Activated T-cell treated with anti-CD3 and anti-CD28 coated beads, Interleukin-2, amount 50 U/mL, for 72 hours (primary cell): ENCODE data around the gene MICA. TPM values are rescaled to one million over a fixed set of nuclear protein-coding genes. Genes with fewer than 3 reads are reported as not detected.
"Not testable (repeated sequence)": the region's sequence is repeated elsewhere in the genome, so short reads cannot be mapped to it uniquely, and the experiment has no call there.

Experiments
- ATAC-seq, 2 donors: fragments of 150-1000 bp; cut with Tn5 transposase; replicated peaks in 1 of 2; 2 replicates each; pipeline ENCODE4 v1.10.0; 2021; ENCODE audit warnings: moderate library complexity in 2 of 2, mild to moderate bottlenecking in 1 of 2
- DNase-seq, 2 donors: peaks; one replicate each; pipeline ENCODE4 v3.0.0; 2021 to 2022; ENCODE audit warnings: mixed read lengths in 1 of 2
- H3K27ac Mint-ChIP-seq: one replicate; pipeline ENCODE4 v1.8.0; 2022; ENCODE audit warnings: mild to moderate bottlenecking, moderate library complexity, mixed read lengths
- H3K27me3 Mint-ChIP-seq: one replicate; pipeline ENCODE4 v1.8.0; 2022; ENCODE audit warnings: low read depth, mixed read lengths
- H3K36me3 Mint-ChIP-seq, 2 donors: one replicate each; pipeline ENCODE4 v1.8.0; 2022; ENCODE audit warnings: mixed read lengths in 2 of 2, mild to moderate bottlenecking in 1 of 2; ENCODE audit not compliant: insufficient read depth in 2 of 2
- H3K4me1 Mint-ChIP-seq: one replicate; pipeline ENCODE4 v1.8.0; 2022; ENCODE audit warnings: low read depth, mixed read lengths
- H3K4me3 Mint-ChIP-seq, 2 donors: one replicate each; pipeline ENCODE4 v1.8.0; 2022; ENCODE audit warnings: mild to moderate bottlenecking in 2 of 2, mixed read lengths in 2 of 2, moderate library complexity in 2 of 2
- H3K9me3 Mint-ChIP-seq, 2 donors: one replicate each; pipeline ENCODE4 v1.8.0; 2022; ENCODE audit warnings: mixed read lengths in 2 of 2
- total RNA-seq, 2 donors: library from RNA; stranded (reverse); gene quantifications; one replicate each; pipeline ENCODE4 v1.2.3, GENCODE V29; 2022

The MICA gene
- total RNA-seq, 2 donors from 2014 or later, result 4.6 to 9.5 TPM

- ATAC-seq, result peak; percentile 97 to 98
- Mint-ChIP-seq H3K9me3 (peaks cover under 1 to 3% of the 10 kb centered on the region in 2 donors), H3K27ac (peak overlapping the region; percentile 29), H3K36me3 (peaks cover under 1% of the 10 kb centered on the region in 2 donors), H3K27me3 (peaks cover 43% of the 10 kb centered on the region), H3K4me3 (peak overlapping the region; percentile 72 to 81), H3K4me1 (peaks cover 25% of the 10 kb centered on the region)
- peak; percentile 88 for DNase-seq
Observed at GRCh38 chr6:31366693-31367470, 36.5 kb upstream of the MICA start.

- Mint-ChIP-seq H3K4me3 (no peak overlapping the region), H3K4me1 (peaks cover 29% of the 10 kb centered on the region), H3K9me3 (peaks cover 4 to 8% of the 10 kb centered on the region in 2 donors), H3K36me3 (peaks cover 4 to 7% of the 10 kb centered on the region in 2 donors), H3K27me3 (peaks cover 53% of the 10 kb centered on the region), H3K27ac (no peak overlapping the region)
- ATAC-seq (no peak), DNase-seq (no peak)
Observed at GRCh38 chr6:31368461-31368860, 34.9 kb upstream of the MICA start.

- peaks cover 37% of the 10 kb centered on the region for H3K27me3 Mint-ChIP-seq
- not testable (repeated sequence) for H3K4me1 Mint-ChIP-seq, H3K27ac Mint-ChIP-seq, H3K9me3 Mint-ChIP-seq, H3K36me3 Mint-ChIP-seq, H3K4me3 Mint-ChIP-seq, ATAC-seq, DNase-seq
Observed at GRCh38 chr6:31374118-31374517, 29.3 kb upstream of the MICA start.

- DNase-seq, result no peak
- H3K27ac Mint-ChIP-seq, result no peak overlapping the region
- H3K4me1 Mint-ChIP-seq, result peaks cover 8% of the 10 kb centered on the region
Observed at GRCh38 chr6:31375699-31376098, 27.7 kb upstream of the MICA start.

GRCh38 chr6:31377029-31377428 is 26.4 kb upstream of the MICA start:
- H3K4me1 Mint-ChIP-seq, result peaks cover 4% of the 10 kb centered on the region
- ATAC-seq, result no peak

More at GRCh38 chr6:31375699-31376098, 27.7 kb upstream of the MICA start:
- Mint-ChIP-seq H3K9me3 (peaks cover 4 to 8% of the 10 kb centered on the region in 2 donors), H3K36me3 (peaks cover 4 to 7% of the 10 kb centered on the region in 2 donors), H3K4me3 (no peak overlapping the region), H3K27me3 (peaks cover 40% of the 10 kb centered on the region)
- ATAC-seq, result no peak

GRCh38 chr6:31378062-31378720 is 25.2 kb upstream of the MICA start:
- ATAC-seq, result no peak
- Mint-ChIP-seq H3K27ac (no peak overlapping the region), H3K36me3 (no peaks in the 10 kb centered on the region), H3K4me3 (no peak overlapping the region), H3K9me3 (no peaks in the 10 kb centered on the region), H3K4me1 (no peaks in the 10 kb centered on the region), H3K27me3 (peaks cover 42% of the 10 kb centered on the region)
- no peak for DNase-seq

More at GRCh38 chr6:31377029-31377428, 26.4 kb upstream of the MICA start:
- Mint-ChIP-seq H3K27ac (no peak overlapping the region), H3K4me3 (no peak overlapping the region), H3K9me3 (peaks cover 2 to 4% of the 10 kb centered on the region in 2 donors), H3K27me3 (peaks cover 51% of the 10 kb centered on the region), H3K36me3 (peaks cover 2 to 6% of the 10 kb centered on the region in 2 donors)
- DNase-seq, result no peak

- Mint-ChIP-seq H3K9me3 (no peaks in the 10 kb centered on the region), H3K27ac (no peak overlapping the region), H3K36me3 (no peaks in the 10 kb centered on the region), H3K27me3 (peaks cover 39% of the 10 kb centered on the region), H3K4me1 (no peaks in the 10 kb centered on the region), H3K4me3 (no peak overlapping the region)
- DNase-seq, result no peak
- no peak for ATAC-seq
Observed at GRCh38 chr6:31378721-31379103, 24.7 kb upstream of the MICA start.

GRCh38 chr6:31379850-31380249 is 23.5 kb upstream of the MICA start:
- H3K36me3 Mint-ChIP-seq, result no peaks in the 10 kb centered on the region
- no peaks in the 10 kb centered on the region for H3K4me1 Mint-ChIP-seq
- DNase-seq, result no peak
- H3K4me3 Mint-ChIP-seq, result no peak overlapping the region
- no peak for ATAC-seq
- no peak overlapping the region for H3K27ac Mint-ChIP-seq
- no peaks in the 10 kb centered on the region for H3K9me3 Mint-ChIP-seq
- H3K27me3 Mint-ChIP-seq, result peaks cover 39% of the 10 kb centered on the region

GRCh38 chr6:31381666-31382065 is 21.7 kb upstream of the MICA start:
- ATAC-seq (no peak), DNase-seq (no peak)
- H3K27me3 Mint-ChIP-seq, result peaks cover 39% of the 10 kb centered on the region
- H3K4me3 Mint-ChIP-seq, result no peak overlapping the region
- H3K27ac Mint-ChIP-seq, result no peak overlapping the region
- H3K9me3 Mint-ChIP-seq, result no peaks in the 10 kb centered on the region
- no peaks in the 10 kb centered on the region for H3K36me3 Mint-ChIP-seq
- H3K4me1 Mint-ChIP-seq, result no peaks in the 10 kb centered on the region

GRCh38 chr6:31383149-31383548 is 20.2 kb upstream of the MICA start:
- DNase-seq (peak in 1 of 2 donors; percentile 25), ATAC-seq (peak; percentile 75 to 95)
- Mint-ChIP-seq H3K4me3 (no peak overlapping the region), H3K9me3 (no peaks in the 10 kb centered on the region), H3K4me1 (no peaks in the 10 kb centered on the region), H3K27ac (no peak overlapping the region), H3K36me3 (no peaks in the 10 kb centered on the region), H3K27me3 (peaks cover 39% of the 10 kb centered on the region)

GRCh38 chr6:31385041-31385440 is 18.4 kb upstream of the MICA start:
- H3K9me3 Mint-ChIP-seq, result no peaks in the 10 kb centered on the region
- H3K27me3 Mint-ChIP-seq, result peaks cover 23% of the 10 kb centered on the region
- H3K4me1 Mint-ChIP-seq, result no peaks in the 10 kb centered on the region
- H3K27ac Mint-ChIP-seq, result no peak overlapping the region
- H3K36me3 Mint-ChIP-seq, result no peaks in the 10 kb centered on the region
- ATAC-seq (no peak), DNase-seq (no peak)
- H3K4me3 Mint-ChIP-seq, result no peak overlapping the region

- H3K4me1 Mint-ChIP-seq, result no peaks in the 10 kb centered on the region
- H3K4me3 Mint-ChIP-seq, result no peak overlapping the region
- H3K27ac Mint-ChIP-seq, result no peak overlapping the region
- ATAC-seq (no peak), DNase-seq (no peak)
- no peaks in the 10 kb centered on the region for H3K36me3 Mint-ChIP-seq
- H3K9me3 Mint-ChIP-seq, result no peaks in the 10 kb centered on the region
- H3K27me3 Mint-ChIP-seq, result peaks cover 13% of the 10 kb centered on the region
Observed at GRCh38 chr6:31386099-31386498, 17.3 kb upstream of the MICA start.

- H3K4me1 Mint-ChIP-seq, result no peaks in the 10 kb centered on the region
- H3K4me3 Mint-ChIP-seq, result no peak overlapping the region
- DNase-seq (no peak), ATAC-seq (no peak)
- H3K9me3 Mint-ChIP-seq, result no peaks in the 10 kb centered on the region
- no peaks in the 10 kb centered on the region for H3K36me3 Mint-ChIP-seq
- H3K27ac Mint-ChIP-seq, result no peak overlapping the region
- H3K27me3 Mint-ChIP-seq, result peaks cover 4% of the 10 kb centered on the region
Observed at GRCh38 chr6:31386977-31387376, 16.4 kb upstream of the MICA start.
